ENCODE measurements around the gene CBX8.

Gene CBX8

DNA sequence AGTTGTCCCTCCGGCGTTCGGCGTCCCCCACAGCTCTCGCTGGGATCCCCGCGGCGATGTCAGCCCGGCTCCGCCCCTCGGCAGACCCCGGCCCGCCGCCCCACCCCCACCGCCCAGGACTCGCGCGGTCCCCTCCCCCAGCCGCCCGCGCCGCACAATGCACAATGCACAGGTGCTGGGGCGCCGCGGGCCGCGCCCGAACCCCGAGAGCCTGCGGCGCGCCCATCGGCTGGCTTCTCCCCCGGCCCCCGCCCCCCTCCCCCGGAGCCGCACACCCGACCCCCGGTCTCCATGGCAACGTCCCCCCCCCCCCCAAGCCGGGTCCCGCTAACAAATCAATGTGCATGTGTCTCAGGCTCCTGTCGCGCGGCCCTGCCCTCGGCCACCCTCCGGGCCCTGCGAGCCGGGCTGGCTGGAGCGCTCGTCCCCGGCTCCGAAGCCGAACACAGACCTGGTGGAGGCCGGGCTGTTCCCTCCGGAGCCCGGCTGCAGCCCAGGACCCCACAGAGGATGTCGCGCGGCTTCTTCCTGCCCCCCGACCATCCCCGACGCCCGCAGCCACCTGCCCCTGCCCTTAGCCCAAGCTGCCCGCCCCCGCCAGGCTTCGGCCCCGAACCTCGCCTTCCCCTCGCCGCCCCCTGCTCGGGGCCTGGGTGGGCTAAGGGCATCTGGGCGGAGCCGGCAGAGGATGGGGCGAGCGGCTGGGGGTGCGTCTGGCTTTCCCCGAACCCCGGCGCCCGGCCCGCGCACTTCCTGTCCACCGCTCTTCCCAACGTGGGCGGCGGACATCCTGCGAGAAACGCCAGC is 818 bp upstream of the CBX8 start:
- peaks cover 76% of the 10 kb centered on the region for H3K27me3 ChIP-seq (ENCODE audit: control insufficient read depth, insufficient read depth, low read length)
- H3K4me1 ChIP-seq (ENCODE audit: control insufficient read depth, insufficient read depth, low read length): peaks cover 12% of the 10 kb centered on the region
- H3K27ac ChIP-seq (ENCODE audit: low read length): no peak overlapping the region
- no peaks in the 10 kb centered on the region for H3K36me3 ChIP-seq (ENCODE audit: control insufficient read depth, insufficient read depth, low read length)
- no peak for DNase-seq (ENCODE audit: low read depth, low spot score)
- WGBS (ENCODE audit: insufficient coverage, insufficient read length): no CpG with 5 or more reads among the region's 89 CpGs
- no peaks in the 10 kb centered on the region for H3K9me3 ChIP-seq (ENCODE audit: control insufficient read depth, insufficient read depth, low read length)
- peak overlapping the region; percentile 36; the same call in 1 of the 2 replicates for H3K4me3 ChIP-seq (ENCODE audit: low read length)

DNA sequence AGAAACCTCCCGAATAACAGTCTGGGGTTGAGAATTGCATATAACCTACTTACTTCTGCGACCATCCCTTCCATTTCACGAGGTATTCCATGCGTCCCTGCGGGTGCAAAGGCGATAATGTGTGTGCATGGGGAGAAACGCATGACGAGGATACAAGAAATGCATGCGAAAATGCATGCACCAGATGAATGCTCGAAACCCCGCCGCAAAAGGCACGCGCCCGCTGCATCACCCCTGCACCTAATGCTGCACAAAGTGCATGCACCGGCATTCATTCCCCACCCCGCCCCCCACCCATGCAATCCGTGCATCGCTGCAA is 474 bp downstream of the CBX8 start:
- DNase-seq (ENCODE audit: low read depth, low spot score): no peak
- H3K36me3 ChIP-seq (ENCODE audit: control insufficient read depth, insufficient read depth, low read length): no peaks in the 10 kb centered on the region
- no peak overlapping the region for H3K27ac ChIP-seq (ENCODE audit: low read length)
- no peaks in the 10 kb centered on the region for H3K9me3 ChIP-seq (ENCODE audit: control insufficient read depth, insufficient read depth, low read length)
- no CpG with 5 or more reads among the region's 19 CpGs for WGBS (ENCODE audit: insufficient coverage, insufficient read length)
- peaks cover 12% of the 10 kb centered on the region for H3K4me1 ChIP-seq (ENCODE audit: control insufficient read depth, insufficient read depth, low read length)
- H3K4me3 ChIP-seq (ENCODE audit: low read length): peak overlapping the region; percentile 44; the same call in 1 of the 2 replicates
- H3K27me3 ChIP-seq (ENCODE audit: control insufficient read depth, insufficient read depth, low read length): peaks cover 76% of the 10 kb centered on the region

DNA sequence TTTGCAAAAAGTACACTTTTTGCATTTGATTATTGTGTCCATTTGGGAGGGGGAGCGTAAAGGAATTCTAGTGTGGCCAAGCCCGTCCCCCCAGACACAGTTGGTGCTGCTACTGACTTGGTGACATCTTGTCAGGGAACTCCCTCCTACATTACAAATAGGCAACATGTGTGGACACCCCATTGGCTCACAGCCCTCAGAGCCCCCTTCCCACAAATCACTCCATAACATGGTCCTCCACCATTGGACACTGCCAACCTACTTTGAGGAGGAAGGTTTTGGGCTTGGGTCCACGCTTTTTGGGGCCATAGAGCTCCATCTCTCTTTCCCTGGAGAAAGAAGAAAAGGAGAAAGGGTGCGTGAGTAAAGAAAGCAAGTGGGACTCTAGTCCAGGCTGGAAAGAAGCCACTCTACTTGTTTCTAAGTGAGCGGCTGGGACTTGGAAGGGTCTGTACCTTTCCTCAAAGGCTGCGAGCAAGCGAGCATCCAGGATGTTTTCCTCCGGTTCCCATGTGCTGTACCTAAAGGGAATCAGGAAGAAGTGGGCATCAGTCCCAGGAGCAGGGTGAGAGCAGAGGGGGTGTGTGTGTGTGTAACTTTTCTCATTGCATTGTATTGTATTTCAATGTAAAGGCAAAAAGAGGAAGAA is 958 bp downstream of the CBX8 start:
- H3K4me3 ChIP-seq (ENCODE audit: low read length): no peak overlapping the region; the same call in 1 of the 2 replicates
- H3K27me3 ChIP-seq (ENCODE audit: control insufficient read depth, insufficient read depth, low read length): peaks cover 77% of the 10 kb centered on the region
- H3K4me1 ChIP-seq (ENCODE audit: control insufficient read depth, insufficient read depth, low read length): peaks cover 12% of the 10 kb centered on the region
- H3K36me3 ChIP-seq (ENCODE audit: control insufficient read depth, insufficient read depth, low read length): no peaks in the 10 kb centered on the region
- H3K9me3 ChIP-seq (ENCODE audit: control insufficient read depth, insufficient read depth, low read length): no peaks in the 10 kb centered on the region
- no CpG with 5 or more reads among the region's 8 CpGs for WGBS (ENCODE audit: insufficient coverage, insufficient read length)
- DNase-seq (ENCODE audit: low read depth, low spot score): no peak
- H3K27ac ChIP-seq (ENCODE audit: low read length): no peak overlapping the region

GRCh38 chr17:79794659-79795511 is 2.0 kb downstream of the CBX8 start:
- Histone ChIP-seq H3K4me1 (ENCODE audit: control insufficient read depth, insufficient read depth, low read length) (peaks cover 12% of the 10 kb centered on the region), H3K36me3 (ENCODE audit: control insufficient read depth, insufficient read depth, low read length) (no peaks in the 10 kb centered on the region; the same call in 1 of the 2 replicates), H3K9me3 (ENCODE audit: control insufficient read depth, insufficient read depth, low read length) (no peaks in the 10 kb centered on the region), H3K27ac (ENCODE audit: low read length) (no peak overlapping the region), H3K4me3 (ENCODE audit: low read length) (0 out of 2 replicates have a peak overlapping the region, but pooled peaks have one; percentile 3), H3K27me3 (ENCODE audit: control insufficient read depth, insufficient read depth, low read length) (peaks cover 83% of the 10 kb centered on the region)
- whole genome bisulfite sequencing (ENCODE audit: insufficient coverage, insufficient read length): no CpG with 5 or more reads among the region's 47 CpGs
- DNase-seq (ENCODE audit: low read depth, low spot score): no peak

DNA sequence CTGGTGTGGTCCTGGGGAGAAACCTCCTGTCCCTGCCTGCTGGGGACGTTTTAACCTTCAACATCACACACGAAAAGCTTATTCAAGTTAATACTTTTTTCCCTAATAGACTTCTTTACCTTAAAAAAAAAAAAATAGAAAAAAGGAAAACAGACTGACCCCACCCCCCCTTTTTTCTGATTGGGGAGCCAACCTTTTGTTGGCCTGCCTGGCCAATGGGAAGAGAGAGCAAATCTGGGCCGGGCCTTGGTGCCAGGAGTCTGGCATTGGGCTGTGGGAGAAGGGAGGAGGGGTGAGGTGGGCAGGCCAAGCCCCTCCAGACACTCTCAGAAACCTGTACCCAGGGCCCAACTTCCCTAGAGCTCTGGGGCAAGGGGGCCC is 3.0 kb downstream of the CBX8 start:
- DNase-seq (ENCODE audit: low read depth, low spot score): no peak
- Histone ChIP-seq H3K4me1 (ENCODE audit: control insufficient read depth, insufficient read depth, low read length) (peaks cover 12% of the 10 kb centered on the region), H3K9me3 (ENCODE audit: control insufficient read depth, insufficient read depth, low read length) (no peaks in the 10 kb centered on the region), H3K27ac (ENCODE audit: low read length) (no peak overlapping the region), H3K36me3 (ENCODE audit: control insufficient read depth, insufficient read depth, low read length) (no peaks in the 10 kb centered on the region; the same call in 1 of the 2 replicates), H3K27me3 (ENCODE audit: control insufficient read depth, insufficient read depth, low read length) (peaks cover 73% of the 10 kb centered on the region), H3K4me3 (ENCODE audit: low read length) (no peak overlapping the region)
- no CpG with 5 or more reads among the region's 3 CpGs for WGBS (ENCODE audit: insufficient coverage, insufficient read length)

DNA sequence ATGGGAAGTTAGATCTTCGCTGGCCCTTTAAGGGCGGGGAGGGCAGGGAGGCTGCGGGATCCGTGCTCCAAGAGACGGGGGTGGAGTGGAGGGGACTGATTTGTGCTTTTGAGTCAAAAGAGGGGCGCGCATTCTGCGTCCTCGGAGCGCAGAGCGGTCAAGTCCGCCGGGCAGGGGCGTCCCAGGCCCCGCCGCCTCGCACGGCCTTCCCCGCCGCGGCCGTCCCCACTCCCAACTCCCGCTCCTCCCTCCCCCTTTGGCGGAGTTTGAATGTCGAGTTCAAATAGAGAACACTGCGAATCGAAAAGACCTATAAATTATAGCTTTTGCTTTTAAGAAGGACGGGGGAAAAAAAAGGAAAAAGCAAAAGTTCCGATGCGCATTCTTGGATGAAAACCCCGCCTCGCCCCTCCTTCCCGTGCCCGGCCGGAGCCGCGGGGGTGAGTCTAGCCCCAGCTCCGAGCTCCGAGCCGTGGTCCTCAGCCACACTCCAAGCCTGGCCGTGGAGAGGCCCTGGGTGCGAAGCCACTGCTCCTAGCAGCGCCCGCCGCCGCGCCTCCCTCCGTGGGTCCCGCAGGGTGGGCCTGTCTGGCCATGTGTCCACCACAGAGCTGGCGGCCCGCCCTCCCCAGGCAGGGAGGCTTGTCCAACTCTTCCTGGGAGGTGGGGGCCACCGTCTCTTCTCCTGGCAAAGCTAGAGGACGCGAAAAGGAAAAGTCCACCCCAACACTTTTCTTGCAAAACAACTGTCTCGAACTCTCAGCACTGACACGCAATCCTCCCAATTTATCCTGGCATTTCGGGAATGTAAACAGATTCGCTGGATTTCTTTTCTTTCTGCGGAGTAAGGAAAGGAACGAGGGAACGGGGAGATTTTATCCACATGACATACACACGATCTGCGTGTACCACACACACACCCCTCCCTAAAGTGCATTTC is 3.6 kb downstream of the CBX8 start:
- WGBS (ENCODE audit: insufficient coverage, insufficient read length): no CpG with 5 or more reads among the region's 63 CpGs
- H3K27ac ChIP-seq (ENCODE audit: low read length): no peak overlapping the region
- H3K4me1 ChIP-seq (ENCODE audit: control insufficient read depth, insufficient read depth, low read length): peaks cover 16% of the 10 kb centered on the region
- H3K4me3 ChIP-seq (ENCODE audit: low read length): no peak overlapping the region; the same call in 1 of the 2 replicates
- no peaks in the 10 kb centered on the region; the same call in 1 of the 2 replicates for H3K36me3 ChIP-seq (ENCODE audit: control insufficient read depth, insufficient read depth, low read length)
- H3K9me3 ChIP-seq (ENCODE audit: control insufficient read depth, insufficient read depth, low read length): no peaks in the 10 kb centered on the region
- peaks cover 66% of the 10 kb centered on the region for H3K27me3 ChIP-seq (ENCODE audit: control insufficient read depth, insufficient read depth, low read length)
- no peak for DNase-seq (ENCODE audit: low read depth, low spot score)

DNA sequence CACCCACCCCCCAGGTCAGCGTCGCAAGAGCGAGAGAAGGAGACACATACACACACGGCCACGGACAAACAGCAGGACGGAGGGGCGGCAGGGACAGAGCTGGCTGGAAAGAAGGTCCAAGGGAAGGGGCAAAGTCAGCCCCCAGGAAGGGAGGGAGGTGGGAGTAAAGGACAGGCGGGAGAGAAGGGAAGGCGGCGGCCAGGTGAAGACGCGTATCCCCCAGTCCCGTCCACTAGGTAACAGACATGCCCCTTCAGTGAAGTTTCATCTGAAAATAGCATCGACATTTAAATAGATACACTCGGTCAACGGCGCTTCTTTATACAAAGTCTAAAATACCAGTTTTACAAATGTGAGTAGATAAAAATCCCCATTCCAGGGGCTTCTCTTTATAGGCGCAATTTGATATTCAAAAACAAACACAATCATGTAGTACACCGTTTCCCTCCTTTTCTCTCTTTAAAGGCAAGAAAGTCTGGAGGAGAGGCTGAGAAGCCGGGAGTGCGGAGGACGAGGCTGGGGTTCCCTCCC is 4.5 kb downstream of the CBX8 start:
- H3K9me3 ChIP-seq (ENCODE audit: control insufficient read depth, insufficient read depth, low read length): no peaks in the 10 kb centered on the region
- H3K4me3 ChIP-seq (ENCODE audit: low read length): no peak overlapping the region
- no CpG with 5 or more reads among the region's 22 CpGs for WGBS (ENCODE audit: insufficient coverage, insufficient read length)
- no peaks in the 10 kb centered on the region; the same call in 1 of the 2 replicates for H3K36me3 ChIP-seq (ENCODE audit: control insufficient read depth, insufficient read depth, low read length)
- H3K27me3 ChIP-seq (ENCODE audit: control insufficient read depth, insufficient read depth, low read length): peaks cover 63% of the 10 kb centered on the region
- H3K4me1 ChIP-seq (ENCODE audit: control insufficient read depth, insufficient read depth, low read length): peaks cover 14% of the 10 kb centered on the region
- no peak for DNase-seq (ENCODE audit: low read depth, low spot score)
- no peak overlapping the region for H3K27ac ChIP-seq (ENCODE audit: low read length)

- Histone ChIP-seq H3K27ac (ENCODE audit: low read length) (no peak overlapping the region), H3K27me3 (ENCODE audit: control insufficient read depth, insufficient read depth, low read length) (peaks cover 63% of the 10 kb centered on the region), H3K4me1 (ENCODE audit: control insufficient read depth, insufficient read depth, low read length) (peaks cover 14% of the 10 kb centered on the region), H3K4me3 (ENCODE audit: low read length) (no peak overlapping the region), H3K36me3 (ENCODE audit: control insufficient read depth, insufficient read depth, low read length) (no peaks in the 10 kb centered on the region; the same call in 1 of the 2 replicates), H3K9me3 (ENCODE audit: control insufficient read depth, insufficient read depth, low read length) (no peaks in the 10 kb centered on the region)
- no CpG with 5 or more reads among the region's 26 CpGs for WGBS (ENCODE audit: insufficient coverage, insufficient read length)
- no peak for DNase-seq (ENCODE audit: low read depth, low spot score)
These were observed 5.1 kb downstream of the CBX8 start for GRCh38 chr17:79791735-79792161.

GRCh38 chr17:79790805-79791734 is 5.8 kb downstream of the CBX8 start:
- no peak overlapping the region for H3K27ac ChIP-seq (ENCODE audit: low read length)
- no peak overlapping the region for H3K4me3 ChIP-seq (ENCODE audit: low read length)
- WGBS (ENCODE audit: insufficient coverage, insufficient read length): no CpG with 5 or more reads among the region's 68 CpGs
- no peaks in the 10 kb centered on the region; the same call in 1 of the 2 replicates for H3K36me3 ChIP-seq (ENCODE audit: control insufficient read depth, insufficient read depth, low read length)
- H3K4me1 ChIP-seq (ENCODE audit: control insufficient read depth, insufficient read depth, low read length): peaks cover 12% of the 10 kb centered on the region
- H3K27me3 ChIP-seq (ENCODE audit: control insufficient read depth, insufficient read depth, low read length): peaks cover 59% of the 10 kb centered on the region
- no peaks in the 10 kb centered on the region for H3K9me3 ChIP-seq (ENCODE audit: control insufficient read depth, insufficient read depth, low read length)
- DNase-seq (ENCODE audit: low read depth, low spot score): no peak

Measured in iPS DF 6.9 (cell line).